ENCODE data around the gene ATPAF1.

DNA sequence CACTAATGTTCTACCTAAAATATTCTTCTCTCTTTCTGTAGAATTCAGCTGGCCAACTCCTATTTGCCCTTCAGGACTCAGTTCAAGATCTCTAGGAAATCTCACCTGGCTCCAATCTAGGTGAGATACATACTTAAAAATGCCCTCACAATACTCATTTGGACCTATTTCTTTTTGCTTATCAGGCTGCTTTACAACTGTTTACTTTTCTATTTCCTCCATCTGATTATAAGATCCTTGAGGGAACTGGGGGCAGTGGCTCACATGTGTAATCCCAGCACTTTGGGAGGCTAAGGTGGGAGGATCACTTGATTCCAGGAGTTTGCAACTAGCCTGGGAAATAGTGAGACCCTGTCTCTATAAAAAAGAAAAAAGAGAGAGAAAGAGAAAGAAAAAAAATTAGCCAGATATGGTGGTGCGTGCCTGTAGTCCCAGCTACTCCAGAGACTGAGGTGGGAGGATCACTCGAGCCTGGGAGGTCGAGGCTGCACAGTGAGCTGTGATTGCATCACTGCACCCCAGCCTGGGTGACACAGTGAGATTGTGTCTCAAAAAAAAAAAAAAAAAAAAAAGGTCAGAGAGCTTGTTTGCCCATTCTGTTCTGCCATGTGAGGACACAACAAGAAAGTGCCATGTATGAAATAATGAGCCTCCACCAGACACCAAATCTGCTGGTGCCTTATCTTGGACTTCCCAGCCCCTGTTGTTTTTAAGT is 35.9 kb upstream of the ATPAF1 start:
- TF ChIP-seq, protein P1, sequence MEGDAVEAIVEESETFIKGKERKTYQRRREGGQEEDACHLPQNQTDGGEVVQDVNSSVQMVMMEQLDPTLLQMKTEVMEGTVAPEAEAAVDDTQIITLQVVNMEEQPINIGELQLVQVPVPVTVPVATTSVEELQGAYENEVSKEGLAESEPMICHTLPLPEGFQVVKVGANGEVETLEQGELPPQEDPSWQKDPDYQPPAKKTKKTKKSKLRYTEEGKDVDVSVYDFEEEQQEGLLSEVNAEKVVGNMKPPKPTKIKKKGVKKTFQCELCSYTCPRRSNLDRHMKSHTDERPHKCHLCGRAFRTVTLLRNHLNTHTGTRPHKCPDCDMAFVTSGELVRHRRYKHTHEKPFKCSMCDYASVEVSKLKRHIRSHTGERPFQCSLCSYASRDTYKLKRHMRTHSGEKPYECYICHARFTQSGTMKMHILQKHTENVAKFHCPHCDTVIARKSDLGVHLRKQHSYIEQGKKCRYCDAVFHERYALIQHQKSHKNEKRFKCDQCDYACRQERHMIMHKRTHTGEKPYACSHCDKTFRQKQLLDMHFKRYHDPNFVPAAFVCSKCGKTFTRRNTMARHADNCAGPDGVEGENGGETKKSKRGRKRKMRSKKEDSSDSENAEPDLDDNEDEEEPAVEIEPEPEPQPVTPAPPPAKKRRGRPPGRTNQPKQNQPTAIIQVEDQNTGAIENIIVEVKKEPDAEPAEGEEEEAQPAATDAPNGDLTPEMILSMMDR (IDR thresholded peaks at IDR 0.05): no peak
- TF ChIP-seq POLR2A (IDR thresholded peaks at IDR 0.05; ENCODE audit: low read length) (no peak), EP300 (IDR thresholded peaks at IDR 0.05) (no peak), BHLHE40 (IDR thresholded peaks at IDR 0.05; ENCODE audit: low read depth, low read length) (no peak), HDAC2 (IDR thresholded peaks at IDR 0.05) (no peak), JUNB (IDR thresholded peaks at IDR 0.05) (no peak), REST (IDR thresholded peaks at IDR 0.05) (no peak), CHD2 (IDR thresholded peaks at IDR 0.05; ENCODE audit: low read length, partially characterized antibody) (no peak), RAD21 (conservative IDR thresholded peaks at IDR 0.05 in 1 of 2, IDR thresholded peaks at IDR 0.05 in 1 of 2) (no peak), RNF2 (IDR thresholded peaks at IDR 0.05; ENCODE audit: borderline replicate concordance, low read depth) (no peak)
